HEK293 (cell line): Measurements from ENCODE around the gene SEZ6L.
A peak's percentile ranks its signal among the peaks of the same experiment; 100 is the strongest.

Source experiments
- CTCF ChIA-PET: fragments of 350-600 bp; formaldehyde crosslinking; extraction: SDS; loops from one replicate; lab custom pipeline; 2021; ENCODE audit warnings: antibody characterized with exemption; lab: Yijun Ruan, JAX
- POLR2A ChIA-PET: fragments of 300-600 bp; formaldehyde crosslinking; extraction: SDS; loops from one replicate; lab custom pipeline; 2020; ENCODE audit warnings: antibody characterized with exemption, inconsistent platforms; lab: Yijun Ruan, JAX
- H3K27ac ChIP-seq: fragments of 200-500 bp; sonication (Bioruptor generic); 2 replicates; pipeline ENCODE4 v1.5.1; 2014; ENCODE audit warnings: low read depth, low read length, control low read depth, inconsistent platforms; ENCODE audit errors: extremely low read depth
- H3K36me3 ChIP-seq, 2 experiments: fragments of 200-500 bp in 1 of 2; sonication (Bioruptor generic) in 1 of 2; 1 replicate in 1 of 2; 2 replicates in 1 of 2; pipeline ENCODE4 v1.5.1; 2014 to 2017; ENCODE audit warnings: inconsistent platforms in 2 of 2, low read length in 2 of 2; ENCODE audit not compliant: control insufficient read depth in 2 of 2, insufficient read depth in 1 of 2
- H3K4me1 ChIP-seq: fragments of 200-500 bp; sonication (Bioruptor generic); 2 replicates; pipeline ENCODE4 v1.5.1; 2014; ENCODE audit warnings: mild to moderate bottlenecking, low read length, inconsistent platforms; ENCODE audit not compliant: control insufficient read depth, insufficient read depth
- H3K4me3 ChIP-seq: 2 replicates; pipeline ENCODE4 v1.5.1; 2011; ENCODE audit warnings: low read depth, mild to moderate bottlenecking, control low read depth, low read length, moderate library complexity
- H3K9me3 ChIP-seq: fragments of 200-500 bp; sonication (Bioruptor generic); 2 replicates; pipeline ENCODE4 v1.5.1; 2014; ENCODE audit warnings: low read depth, low read length, inconsistent platforms; ENCODE audit not compliant: control insufficient read depth, insufficient read depth
- BCL6B ChIP-seq: fragments of 450-650 bp; formaldehyde crosslinking; IDR thresholded peaks from 2 replicates; pipeline ENCODE4 v1.5.1; 2017; ENCODE audit warnings: missing biosample characterization, missing genetic modification characterization
- CTCF ChIP-seq: fragments of 450-650 bp; formaldehyde crosslinking; IDR thresholded peaks from 2 replicates; pipeline ENCODE4 v1.5.1; 2016; ENCODE audit warnings: missing biosample characterization, missing genetic modification characterization
- KLF10 ChIP-seq: fragments of 450-650 bp; IDR thresholded peaks from 2 replicates; pipeline ENCODE4 v1.5.1; 2018; ENCODE audit warnings: missing biosample characterization, mild to moderate bottlenecking, missing genetic modification characterization
- SP2 ChIP-seq: fragments of 450-650 bp; formaldehyde crosslinking; IDR thresholded peaks from 2 replicates; pipeline ENCODE4 v1.5.1; 2016; ENCODE audit warnings: missing biosample characterization, missing genetic modification characterization
- TCF7L2 ChIP-seq: IDR thresholded peaks from 2 replicates; pipeline ENCODE4 v1.6.1; 2011; ENCODE audit warnings: low read depth, mild to moderate bottlenecking, inconsistent platforms, low read length, moderate library complexity, borderline replicate concordance
- ZBTB17 ChIP-seq: fragments of 450-650 bp; formaldehyde crosslinking; IDR thresholded peaks from 2 replicates; pipeline ENCODE4 v1.5.1; 2016; ENCODE audit warnings: missing biosample characterization, missing genetic modification characterization
- ZBTB20 ChIP-seq: fragments of 450-650 bp; formaldehyde crosslinking; IDR thresholded peaks from 2 replicates; pipeline ENCODE4 v1.5.1; 2016; ENCODE audit warnings: missing biosample characterization, missing genetic modification characterization
- ZIC2 ChIP-seq: fragments of 450-650 bp; formaldehyde crosslinking; IDR thresholded peaks from 2 replicates; pipeline ENCODE4 v1.5.1; 2016; ENCODE audit warnings: missing biosample characterization, missing genetic modification characterization
- ZNF354C ChIP-seq: fragments of 450-650 bp; formaldehyde crosslinking; IDR thresholded peaks from 2 replicates; pipeline ENCODE4 v1.5.1; 2016; ENCODE audit warnings: missing biosample characterization, missing genetic modification characterization, low read depth, borderline replicate concordance
- ZNF48 ChIP-seq: fragments of 450-650 bp; formaldehyde crosslinking; IDR thresholded peaks from 2 replicates; pipeline ENCODE4 v1.5.1; 2016; ENCODE audit warnings: missing biosample characterization, missing genetic modification characterization
- ZNF530 ChIP-seq: fragments of 450-650 bp; formaldehyde crosslinking; IDR thresholded peaks from 2 replicates; pipeline ENCODE4 v1.5.1; 2016; ENCODE audit warnings: low read depth, missing biosample characterization, missing genetic modification characterization
- ZNF626 ChIP-seq: fragments of 450-650 bp; sonication (Bioruptor Pico); formaldehyde crosslinking; IDR thresholded peaks from 2 replicates; pipeline ENCODE4 v1.5.1; 2018; ENCODE audit warnings: missing biosample characterization, missing genetic modification characterization, inconsistent platforms
- ZNF654 ChIP-seq: fragments of 450-650 bp; formaldehyde crosslinking; IDR thresholded peaks from 2 replicates; pipeline ENCODE4 v1.5.1; 2016; ENCODE audit warnings: low read depth, missing biosample characterization, missing genetic modification characterization
- ZNF664 ChIP-seq: fragments of 450-650 bp; formaldehyde crosslinking; IDR thresholded peaks from 2 replicates; pipeline ENCODE4 v1.5.1; 2016; ENCODE audit warnings: missing biosample characterization, missing genetic modification characterization
- ZSCAN18 ChIP-seq: fragments of 450-650 bp; formaldehyde crosslinking; IDR thresholded peaks from 2 replicates; pipeline ENCODE4 v1.5.1; 2016; ENCODE audit warnings: missing biosample characterization, missing genetic modification characterization
- ZSCAN23 ChIP-seq: fragments of 450-650 bp; formaldehyde crosslinking; IDR thresholded peaks from 2 replicates; pipeline ENCODE4 v1.5.1; 2016; ENCODE audit warnings: missing biosample characterization, missing genetic modification characterization

The SEZ6L gene

GRCh38 chr22:26395926-26396325, 226.7 kb downstream of the SEZ6L start:
- Histone ChIP-seq H3K4me1 (no peaks in the 10 kb centered on the region), H3K9me3 (no peaks in the 10 kb centered on the region), H3K27ac (no peak overlapping the region), H3K4me3 (no peak overlapping the region), H3K36me3 (no peaks in the 10 kb centered on the region)
- TF ChIP-seq ZIC2 (tag by site-specific recombination), result 0 out of 2 replicates have a peak, but pooled peaks have one; percentile 10
- TF ChIP-seq ZNF664 (tag by site-specific recombination), result no peak
- no peak for TF ChIP-seq TCF7L2
- TF ChIP-seq ZSCAN18 (tag by site-specific recombination), result no peak
- no peak for TF ChIP-seq ZNF530 (tag by site-specific recombination)
- TF ChIP-seq ZBTB20 (tag by site-specific recombination), result no peak
- no peak for TF ChIP-seq BCL6B (tag by site-specific recombination)
- no peak for TF ChIP-seq SP2 (tag by site-specific recombination)
- no peak for TF ChIP-seq ZSCAN23
- ChIA-PET CTCF (interaction anchor here (0.5 to 17.9 kb wide), 9 partner anchors 9 to 283 kb away, joined by 3 to 267 read pairs (median 4); no protein-coding TSS in a partner anchor), POLR2A (no interaction called here)

GRCh38 chr22:26398741-26399153, 229.5 kb downstream of the SEZ6L start:
- CTCF ChIA-PET, result interaction anchor here (1.1 to 17.9 kb wide), 6 partner anchors 17 to 103 kb away, joined by 3 to 267 read pairs (median 4); no protein-coding TSS in a partner anchor
- H3K27ac ChIP-seq, result no peak overlapping the region
- no peaks in the 10 kb centered on the region for H3K9me3 ChIP-seq
- peak; percentile 61; the same call in 1 of the 2 replicates for TF ChIP-seq CTCF (tag by site-specific recombination)
- TF ChIP-seq ZNF654 (tag by site-specific recombination), result peak; percentile 88
- TF ChIP-seq KLF10 (tag by site-specific recombination), result no peak
- 0 out of 2 replicates have a peak, but pooled peaks have one; percentile 17 for TF ChIP-seq ZBTB17 (tag by site-specific recombination)
- TF ChIP-seq, all 188 proteins: peak for 3
- Histone ChIP-seq H3K36me3 (no peaks in the 10 kb centered on the region), H3K4me1 (no peaks in the 10 kb centered on the region), H3K4me3 (no peak overlapping the region)
- POLR2A ChIA-PET, result no interaction called here

GRCh38 chr22:26399289-26399688, 230.0 kb downstream of the SEZ6L start:
- TF ChIP-seq ZNF626 (tag by site-specific recombination) (no peak), ZNF354C (no peak), ZNF48 (tag by site-specific recombination) (no peak)
- Histone ChIP-seq H3K27ac (no peak overlapping the region), H3K4me3 (no peak overlapping the region), H3K9me3 (no peaks in the 10 kb centered on the region), H3K4me1 (no peaks in the 10 kb centered on the region), H3K36me3 (no peaks in the 10 kb centered on the region)
- CTCF ChIA-PET, result interaction anchor here (0.9 to 17.9 kb wide), 5 partner anchors 17 to 92 kb away, joined by 3 to 267 read pairs (median 3); no protein-coding TSS in a partner anchor
- POLR2A ChIA-PET, result no interaction called here
